Activated CD4-positive, alpha-beta memory T cell treated with anti-CD3 and anti-CD28 coated beads for 36 hours (primary cell): ENCODE data around the gene GBP5. TPM values are rescaled to one million over a fixed set of nuclear protein-coding genes. Genes with fewer than 3 reads are reported as not detected.
A peak's percentile ranks its signal among the peaks of the same experiment; 100 is the strongest.
"Not testable (repeated sequence)": the region's sequence is repeated elsewhere in the genome, so short reads cannot be mapped to it uniquely, and the experiment has no call there.

ENCODE experiments used
- CTCF ChIA-PET: fragments of 350-600 bp; sonication (Branson Sonifier 250); formaldehyde crosslinking; loops from one replicate; lab custom pipeline; 2021; ENCODE audit warnings: antibody characterized with exemption, inconsistent platforms; lab: Charles Lee
- POLR2A ChIA-PET: fragments of 350-600 bp; sonication (Branson Sonifier 250); formaldehyde crosslinking; loops from one replicate; lab custom pipeline; 2021; ENCODE audit warnings: antibody characterized with exemption; lab: Charles Lee
- DNase-seq: peaks from one replicate; pipeline ENCODE4 v3.0.0-alpha.2; 2020
- H3K27ac Mint-ChIP-seq: one replicate; pipeline ENCODE4 v1.8.0; 2021; ENCODE audit warnings: mixed read lengths
- H3K27me3 Mint-ChIP-seq: one replicate; pipeline ENCODE4 v1.8.0; 2021; ENCODE audit warnings: mixed read lengths
- H3K36me3 Mint-ChIP-seq: one replicate; pipeline ENCODE4 v1.8.0; 2021; ENCODE audit warnings: mixed read lengths
- H3K4me1 Mint-ChIP-seq: one replicate; pipeline ENCODE4 v1.8.0; 2021; ENCODE audit warnings: low read depth, mixed read lengths
- H3K4me3 Mint-ChIP-seq: one replicate; pipeline ENCODE4 v1.8.0; 2021; ENCODE audit warnings: mild to moderate bottlenecking, mixed read lengths
- H3K9me3 Mint-ChIP-seq: one replicate; pipeline ENCODE4 v1.8.0; 2021; ENCODE audit warnings: mixed read lengths
- intact Hi-C: fragments of 100-400 bp; cut with micrococcal nuclease; formaldehyde crosslinking; loops from one replicate; pipeline ENCODE4 v1.15.1; 2023
- total RNA-seq, 2 experiments: library from RNA; stranded (reverse); gene quantifications; one replicate each; pipeline ENCODE4 v1.2.3, GENCODE V29; 2021

Gene GBP5
- total RNA-seq, 2 experiments from 2014 or later: 95.1 to 95.7 TPM

DNA sequence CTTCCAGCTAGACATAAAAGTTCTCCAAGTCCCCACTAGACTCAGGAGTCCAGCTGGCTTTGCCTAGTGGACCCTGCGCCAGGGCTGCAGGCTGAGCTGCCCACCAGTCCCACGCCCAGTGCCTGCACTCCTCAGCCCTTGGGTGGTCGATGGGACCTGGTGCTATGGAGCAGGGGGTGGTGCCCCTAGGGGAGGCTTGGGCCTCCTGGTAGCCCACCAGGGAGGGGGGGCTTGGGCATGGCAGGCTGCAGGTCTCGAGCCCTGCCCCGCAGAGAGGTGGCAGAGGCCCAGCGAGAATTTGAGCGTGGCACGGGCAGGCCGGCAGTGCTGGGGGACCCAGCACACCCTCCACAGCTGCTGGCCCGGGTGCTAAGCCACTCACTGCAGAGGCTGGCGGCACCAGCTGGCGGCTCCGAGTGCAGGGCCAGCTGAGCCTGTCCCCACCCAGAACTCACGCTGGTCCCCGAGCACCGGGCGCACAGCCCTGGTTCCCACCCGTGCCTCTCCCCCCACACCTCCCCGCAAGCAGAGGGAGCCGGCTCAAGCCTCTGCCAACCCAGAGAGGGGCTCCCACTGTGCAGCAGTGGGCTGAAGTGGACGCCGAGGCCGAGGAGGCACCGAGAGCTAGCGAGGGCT is 30.2 kb upstream of the GBP5 start:
- H3K4me1 Mint-ChIP-seq: peaks cover 45% of the 10 kb centered on the region
- CTCF ChIA-PET: interaction anchor here (1.5 kb wide), 1 partner anchor 7 kb away, joined by 3 read pairs; no protein-coding TSS in a partner anchor
- DNase-seq: no peak

DNA sequence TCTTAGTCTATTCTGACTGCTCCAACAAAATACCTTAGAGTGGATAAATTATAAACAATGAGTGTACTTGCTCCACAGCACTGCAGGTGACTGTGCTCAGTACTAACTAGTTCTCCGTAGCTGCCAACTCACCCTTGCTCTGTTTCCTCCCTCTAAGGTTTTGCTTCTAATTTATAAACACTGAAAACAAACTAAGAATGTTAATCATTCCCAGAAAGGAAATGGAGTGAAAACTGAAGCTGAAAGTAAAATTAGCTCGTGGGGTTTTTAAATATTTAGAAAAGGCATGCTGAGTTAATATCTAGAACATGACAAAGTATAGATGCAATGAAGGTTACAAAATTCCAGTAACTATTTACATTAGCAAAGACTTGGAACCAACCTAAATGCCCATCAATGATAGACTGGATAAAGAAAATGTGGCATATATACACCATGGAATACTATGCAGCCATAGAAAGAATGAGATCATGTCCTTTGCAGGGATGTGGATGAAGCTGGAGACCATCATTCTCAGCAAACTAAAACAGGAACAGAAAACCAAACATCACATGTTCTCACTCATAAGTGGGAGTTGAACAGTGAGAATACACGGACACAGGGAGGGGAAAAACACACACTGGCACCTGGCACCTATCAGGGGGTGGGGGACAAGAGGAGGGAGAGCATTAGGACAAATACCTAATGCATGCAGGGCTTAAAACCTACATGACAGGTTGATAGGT is 27.2 kb upstream of the GBP5 start:
- not testable (repeated sequence) for H3K27me3 Mint-ChIP-seq, H3K9me3 Mint-ChIP-seq, H3K36me3 Mint-ChIP-seq
- ChIA-PET POLR2A (interaction anchor here (1.0 to 1.9 kb wide), 6 partner anchors 10 to 235 kb away, joined by 3 to 17 read pairs (median 8); partner anchors contain the start of genes GBP1, GBP4 and GBP5), CTCF (interaction anchor here (0.6 to 2.4 kb wide), 8 partner anchors 11 to 215 kb away, joined by 3 to 11 read pairs (median 4); no protein-coding TSS in a partner anchor)
- peak overlapping the region; percentile 24 for H3K4me3 Mint-ChIP-seq
- H3K27ac Mint-ChIP-seq: peak overlapping the region; percentile 72
- peaks cover 53% of the 10 kb centered on the region for H3K4me1 Mint-ChIP-seq
- DNase-seq: peak; percentile 67
- intact Hi-C loops: loop anchor here (1.0 to 10.0 kb wide), 8 partner anchors 10 to 1715 kb away; no protein-coding TSS in a partner anchor

More for the DNA sequence above, 30.2 kb upstream of the GBP5 start:
- H3K36me3 Mint-ChIP-seq: no peaks in the 10 kb centered on the region
- peaks cover 6% of the 10 kb centered on the region for H3K9me3 Mint-ChIP-seq
- H3K27ac Mint-ChIP-seq: no peak overlapping the region
- POLR2A ChIA-PET: no interaction called here
- H3K27me3 Mint-ChIP-seq: no peaks in the 10 kb centered on the region
- intact Hi-C loops: loop anchor here (10.0 kb wide), 1 partner anchor 1712 kb away; no protein-coding TSS in a partner anchor
- H3K4me3 Mint-ChIP-seq: no peak overlapping the region

DNA sequence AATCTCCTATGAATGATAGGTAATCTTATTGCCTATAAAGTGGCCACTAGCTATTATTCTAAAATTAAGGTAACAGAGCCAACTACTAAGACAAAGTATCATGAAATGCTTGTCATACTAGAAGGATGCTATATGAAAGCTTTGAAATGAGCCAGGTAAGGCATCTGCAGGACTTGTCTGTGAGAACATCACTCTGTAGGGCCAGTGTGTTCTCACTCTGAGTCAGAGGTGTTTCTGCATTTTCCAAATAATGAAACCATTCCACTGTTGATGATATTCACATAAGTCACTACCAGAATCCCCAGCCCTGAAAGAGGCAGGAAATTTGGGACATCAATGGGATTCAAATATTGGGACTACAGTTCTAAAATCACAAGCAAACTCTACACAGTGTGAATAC is 25.8 kb upstream of the GBP5 start:
- no peaks in the 10 kb centered on the region for H3K27me3 Mint-ChIP-seq
- peaks cover 8% of the 10 kb centered on the region for H3K36me3 Mint-ChIP-seq
- intact Hi-C loops: no loop called here
- peaks cover 63% of the 10 kb centered on the region for H3K4me1 Mint-ChIP-seq
- no peak overlapping the region for H3K27ac Mint-ChIP-seq
- H3K9me3 Mint-ChIP-seq: peaks cover 14% of the 10 kb centered on the region
- POLR2A ChIA-PET: interaction anchor here (0.7 kb wide), 1 partner anchor 24 kb away, joined by 3 read pairs; no protein-coding TSS in a partner anchor
- H3K4me3 Mint-ChIP-seq: no peak overlapping the region
- DNase-seq: no peak
- CTCF ChIA-PET: no interaction called here

DNA sequence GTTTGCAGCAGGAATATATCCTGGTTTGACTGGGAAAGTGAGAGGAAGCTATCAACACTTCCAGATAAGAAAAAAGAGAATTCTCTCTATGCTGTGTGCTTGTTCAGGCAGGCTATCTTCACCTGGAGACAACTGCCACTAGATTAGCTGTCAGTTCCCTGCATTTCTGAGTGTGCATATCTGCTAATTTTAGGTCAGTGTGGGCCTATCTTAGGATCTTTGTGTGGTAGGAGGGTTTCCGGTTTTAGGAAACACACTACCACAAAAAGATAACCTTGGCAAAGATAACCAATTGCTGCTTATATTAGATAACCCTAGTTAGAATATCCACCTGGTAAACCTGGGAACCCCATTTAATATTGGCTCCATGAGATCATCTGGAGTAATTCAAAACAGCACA is 22.5 kb upstream of the GBP5 start:
- no peak overlapping the region for H3K4me3 Mint-ChIP-seq
- ChIA-PET CTCF (interaction anchor here (0.8 to 1.6 kb wide), 4 partner anchors 15 to 210 kb away, joined by 3 to 7 read pairs (median 4); no protein-coding TSS in a partner anchor), POLR2A (interaction anchor here (1.2 kb wide), 1 partner anchor 16 kb away, joined by 4 read pairs; no protein-coding TSS in a partner anchor)
- H3K27ac Mint-ChIP-seq: peak overlapping the region; percentile 6
- H3K4me1 Mint-ChIP-seq: peaks cover 52% of the 10 kb centered on the region
- intact Hi-C loops: no loop called here
- no peaks in the 10 kb centered on the region for H3K27me3 Mint-ChIP-seq
- H3K36me3 Mint-ChIP-seq: peaks cover 16% of the 10 kb centered on the region
- DNase-seq: no peak
- H3K9me3 Mint-ChIP-seq: peaks cover 25% of the 10 kb centered on the region

DNA sequence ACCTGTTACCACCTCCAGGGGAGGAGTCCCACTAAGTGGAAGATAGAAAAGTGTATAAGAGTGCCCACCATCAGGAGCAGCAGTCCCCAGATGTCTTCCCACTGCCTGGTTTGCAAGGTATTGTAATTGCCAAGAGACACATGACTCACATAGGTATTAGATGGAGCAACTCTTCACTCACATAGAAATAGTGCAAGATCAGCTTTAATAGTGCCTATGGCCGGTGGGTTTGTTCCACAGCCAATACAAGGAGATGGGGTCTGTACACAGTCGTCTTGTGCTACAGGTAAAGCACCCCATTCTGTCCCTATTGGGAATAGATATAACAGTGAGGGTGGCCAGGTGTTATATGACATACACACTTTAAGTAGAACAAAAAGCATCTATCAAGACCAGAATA is 18.6 kb upstream of the GBP5 start:
- no peak for DNase-seq
- Mint-ChIP-seq H3K27ac (no peak overlapping the region), H3K9me3 (peaks cover 25% of the 10 kb centered on the region), H3K4me1 (peaks cover 56% of the 10 kb centered on the region), H3K4me3 (no peak overlapping the region), H3K36me3 (peaks cover 19% of the 10 kb centered on the region), H3K27me3 (no peaks in the 10 kb centered on the region)
- ChIA-PET CTCF (no interaction called here), POLR2A (no interaction called here)
- intact Hi-C loops: no loop called here

DNA sequence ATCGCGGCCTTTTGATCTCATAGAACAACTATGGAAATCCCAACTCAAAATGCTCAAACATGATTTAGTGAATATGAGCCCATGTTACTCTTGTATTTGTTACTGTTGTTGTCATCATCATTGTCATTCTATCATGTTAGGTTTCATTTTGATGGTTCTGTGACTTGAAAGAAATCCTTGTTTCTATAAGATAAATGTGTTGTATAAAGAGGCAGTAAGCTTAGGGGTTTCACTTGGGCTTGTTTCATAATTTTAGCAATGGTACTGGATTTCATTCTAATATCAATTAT is 15.3 kb upstream of the GBP5 start:
- Mint-ChIP-seq H3K27ac (peak overlapping the region; percentile 78), H3K36me3 (peaks cover 15% of the 10 kb centered on the region), H3K4me1 (peaks cover 58% of the 10 kb centered on the region), H3K27me3 (no peaks in the 10 kb centered on the region), H3K9me3 (peaks cover 19% of the 10 kb centered on the region), H3K4me3 (no peak overlapping the region)
- ChIA-PET CTCF (interaction anchor here (6.0 kb wide), 1 partner anchor 13 kb away, joined by 33 read pairs; the partner anchor contains the start of gene GBP5), POLR2A (interaction anchor here (1.2 to 3.4 kb wide), 5 partner anchors 12 to 161 kb away, joined by 3 to 21 read pairs (median 7); partner anchors contain the start of genes GBP4 and GBP5)
- DNase-seq: no peak
- intact Hi-C loops: loop anchor here (1.0 to 5.0 kb wide), 3 partner anchors 11 to 164 kb away; no protein-coding TSS in a partner anchor

DNA sequence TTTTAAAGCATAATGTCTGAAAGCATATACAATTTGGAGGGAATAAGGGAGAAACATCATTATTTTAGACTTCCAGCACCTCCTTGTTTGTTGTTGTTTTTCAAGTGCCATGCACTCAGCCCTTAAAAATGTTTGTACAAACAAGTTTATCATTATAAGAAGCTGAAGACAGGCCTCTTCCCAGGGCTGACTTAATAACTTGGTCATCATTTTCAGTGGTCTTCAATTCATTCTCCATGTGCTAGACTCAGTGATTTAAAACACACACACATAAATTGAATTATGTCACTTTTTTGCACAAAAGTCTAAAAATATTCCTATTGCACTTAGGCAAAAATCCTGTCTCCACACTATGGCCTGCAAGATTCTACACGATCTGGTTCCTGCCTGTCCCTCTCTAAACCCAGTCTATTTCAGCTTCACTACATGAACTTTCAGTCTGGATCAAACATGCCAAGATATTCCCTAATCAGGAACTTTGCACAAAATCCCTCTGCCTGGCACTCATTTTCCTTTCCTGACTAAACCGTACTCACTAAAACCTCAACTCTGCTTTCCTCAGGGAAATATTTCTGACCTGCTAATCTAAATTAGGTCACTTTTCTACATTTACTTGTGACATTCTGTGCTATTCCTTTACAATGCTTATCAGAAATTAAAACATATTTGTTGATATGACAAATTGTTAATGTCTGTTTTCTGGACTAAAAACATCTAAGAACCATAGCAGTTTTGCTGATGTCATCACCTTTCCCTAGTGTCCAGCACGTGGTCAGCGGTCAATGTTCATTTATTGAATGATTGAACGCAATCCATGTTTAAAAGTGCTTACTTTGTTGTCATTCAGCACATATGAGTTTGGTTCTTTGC is 14.8 kb upstream of the GBP5 start:
- H3K9me3 Mint-ChIP-seq: peaks cover 13% of the 10 kb centered on the region
- no peak for DNase-seq
- H3K4me3 Mint-ChIP-seq: peak overlapping the region; percentile 27
- intact Hi-C loops: loop anchor here (1.0 to 5.0 kb wide), 3 partner anchors 12 to 165 kb away; no protein-coding TSS in a partner anchor
- H3K4me1 Mint-ChIP-seq: peaks cover 58% of the 10 kb centered on the region
- no peaks in the 10 kb centered on the region for H3K27me3 Mint-ChIP-seq
- H3K36me3 Mint-ChIP-seq: peaks cover 11% of the 10 kb centered on the region
- POLR2A ChIA-PET: interaction anchor here (0.8 to 3.4 kb wide), 7 partner anchors 12 to 164 kb away, joined by 3 to 21 read pairs (median 5); partner anchors contain the start of genes GBP4 and GBP5
- CTCF ChIA-PET: interaction anchor here (1.3 to 6.0 kb wide), 5 partner anchors 12 to 202 kb away, joined by 3 to 33 read pairs (median 5); partner anchors contain the start of gene GBP5
- H3K27ac Mint-ChIP-seq: peak overlapping the region; percentile 78

DNA sequence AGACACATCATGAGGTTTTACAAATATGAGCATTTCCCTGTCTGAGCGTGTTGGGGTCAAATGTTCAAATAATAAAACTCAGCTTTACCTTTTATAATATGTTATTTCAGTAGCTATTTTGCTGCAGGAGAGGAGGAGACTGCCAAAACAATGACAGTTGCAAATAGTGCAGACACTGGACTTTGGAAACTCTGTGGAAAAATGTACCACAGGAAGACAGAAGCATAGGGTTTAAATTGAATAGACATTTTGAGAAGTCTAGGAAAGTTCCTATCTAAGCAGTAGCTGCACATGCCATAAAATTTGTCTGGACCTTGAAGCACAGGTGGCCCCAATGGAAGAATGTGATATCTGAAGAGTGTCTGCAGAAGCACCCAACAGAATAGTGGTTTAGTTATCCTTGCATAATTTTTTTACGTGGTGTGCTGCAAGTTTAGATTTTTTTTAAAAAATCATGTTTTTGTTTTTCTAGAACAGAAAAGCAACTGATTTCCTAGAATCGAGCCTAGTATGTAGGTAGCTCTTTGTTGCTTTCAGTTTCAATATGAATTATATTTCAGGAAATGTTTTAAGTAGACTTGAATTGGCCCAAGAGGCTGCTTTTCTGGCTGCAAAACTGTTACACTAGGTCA is 14.0 kb upstream of the GBP5 start:
- ChIA-PET CTCF (interaction anchor here (1.3 to 6.0 kb wide), 6 partner anchors 12 to 201 kb away, joined by 3 to 33 read pairs (median 6); partner anchors contain the start of gene GBP5), POLR2A (interaction anchor here (0.8 to 3.4 kb wide), 6 partner anchors 13 to 165 kb away, joined by 3 to 21 read pairs (median 6); partner anchors contain the start of gene GBP5)
- Mint-ChIP-seq H3K27ac (peak overlapping the region; percentile 78), H3K9me3 (peaks cover 6% of the 10 kb centered on the region), H3K36me3 (peaks cover 11% of the 10 kb centered on the region), H3K27me3 (no peaks in the 10 kb centered on the region), H3K4me1 (peaks cover 65% of the 10 kb centered on the region), H3K4me3 (peak overlapping the region; percentile 38)
- intact Hi-C loops: loop anchor here (5.0 kb wide), 1 partner anchor 166 kb away; no protein-coding TSS in a partner anchor
- no peak for DNase-seq

DNA sequence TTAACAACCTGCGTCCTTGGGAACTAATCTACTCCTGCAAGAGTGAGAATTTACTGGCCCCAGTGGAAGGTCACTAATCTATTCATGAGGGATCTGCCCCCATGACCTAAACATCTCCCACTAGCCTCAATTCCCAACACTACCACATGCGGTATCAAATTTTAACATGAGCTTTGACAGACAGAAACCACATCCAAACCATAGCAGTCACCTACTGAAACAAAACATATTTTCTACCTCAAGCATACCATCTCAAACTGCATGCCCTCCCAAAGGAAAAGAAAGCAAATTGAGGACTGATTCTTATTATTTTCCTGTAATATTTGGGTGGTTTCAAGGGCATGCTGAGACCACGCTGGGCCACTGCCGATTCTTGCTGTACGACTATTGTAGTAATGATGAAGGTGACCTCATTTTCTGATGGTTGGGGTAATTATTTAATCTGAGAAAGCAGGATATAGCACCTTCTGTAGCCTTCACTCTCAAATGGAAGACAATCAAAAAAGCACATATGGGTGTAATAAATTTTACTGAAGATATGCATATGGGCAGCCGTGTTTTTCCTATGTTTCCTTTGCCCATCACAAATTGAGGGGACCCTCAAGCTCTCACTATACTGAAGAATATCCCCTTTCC is 13.2 kb upstream of the GBP5 start:
- ChIA-PET CTCF (interaction anchor here (1.4 to 6.0 kb wide), 4 partner anchors 11 to 200 kb away, joined by 5 to 33 read pairs (median 6); partner anchors contain the start of gene GBP5), POLR2A (interaction anchor here (2.9 to 3.4 kb wide), 3 partner anchors 13 to 159 kb away, joined by 7 to 21 read pairs (median 18); partner anchors contain the start of gene GBP5)
- Mint-ChIP-seq H3K4me1 (peaks cover 71% of the 10 kb centered on the region), H3K4me3 (no peak overlapping the region), H3K27ac (peak overlapping the region; percentile 78), H3K27me3 (no peaks in the 10 kb centered on the region), H3K9me3 (peaks cover 6% of the 10 kb centered on the region), H3K36me3 (peaks cover 11% of the 10 kb centered on the region)
- intact Hi-C loops: loop anchor here (5.0 kb wide), 1 partner anchor 166 kb away; no protein-coding TSS in a partner anchor
- DNase-seq: no peak

DNA sequence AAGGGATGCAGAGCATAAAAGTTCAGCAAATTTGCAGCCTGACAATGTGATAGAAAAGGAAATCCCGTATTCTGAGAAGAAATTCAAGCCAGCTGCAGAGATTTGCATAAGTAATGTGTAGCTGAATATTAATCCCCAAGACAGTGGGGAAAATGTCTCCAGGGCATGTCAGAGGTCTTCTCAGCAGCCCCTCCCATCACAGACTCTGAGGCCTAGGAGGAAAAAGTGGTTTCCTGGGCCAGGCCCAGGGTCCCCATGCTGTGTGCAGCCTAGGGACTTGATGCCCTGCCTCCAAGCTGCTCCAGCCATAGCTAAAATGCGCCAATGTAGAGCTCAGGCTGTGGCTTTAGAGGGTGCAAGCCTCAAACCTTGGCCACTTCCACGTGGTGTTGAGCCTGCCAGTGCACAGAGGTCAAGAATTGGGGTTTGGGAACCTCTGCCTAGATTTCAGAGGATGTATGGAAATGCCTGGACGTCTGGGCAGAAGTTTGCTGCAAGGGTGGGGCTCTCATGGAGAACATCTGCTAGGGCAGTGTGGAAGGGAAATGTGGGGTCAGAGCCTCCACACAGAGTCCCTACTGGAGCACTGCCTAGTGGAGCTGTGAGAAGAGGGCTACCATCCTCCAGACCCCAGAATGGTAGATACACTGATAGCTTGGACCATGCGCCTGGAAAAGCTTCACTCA is 11.6 kb upstream of the GBP5 start:
- POLR2A ChIA-PET, H3K9me3 Mint-ChIP-seq, intact Hi-C loops, DNase-seq, H3K27me3 Mint-ChIP-seq, H3K4me3 Mint-ChIP-seq, H3K36me3 Mint-ChIP-seq: not testable (repeated sequence)
- peak overlapping the region; percentile 35 for H3K27ac Mint-ChIP-seq
- CTCF ChIA-PET: interaction anchor here (0.8 to 1.4 kb wide), 2 partner anchors 16 to 26 kb away, joined by 3 to 4 read pairs; no protein-coding TSS in a partner anchor
- H3K4me1 Mint-ChIP-seq: peaks cover 79% of the 10 kb centered on the region
